HepG2 (cell line): ENCODE data around the gene THSD4. TPM values are rescaled to one million over a fixed set of nuclear protein-coding genes. Genes with fewer than 3 reads are reported as not detected.

Source experiments
- ARNT2 ChIP-seq: sonication (generic); formaldehyde crosslinking; IDR thresholded peaks from 2 replicates; pipeline ENCODE4 v1.8.0; 2022; ENCODE audit warnings: mild to moderate bottlenecking, low read depth, missing genetic modification reagents, moderate library complexity
- ARNTL ChIP-seq: sonication (generic); formaldehyde crosslinking; IDR thresholded peaks from 2 replicates; pipeline ENCODE4 v1.4.0; 2020; ENCODE audit warnings: mild to moderate bottlenecking, missing genetic modification reagents
- ATF7 ChIP-seq, 2 experiments: fragments of 450-650 bp in 1 of 2; sonication (generic) in 1 of 2; formaldehyde crosslinking in 1 of 2; IDR thresholded peaks; 2 replicates each; pipeline versions ENCODE4 v1.4.0 to v1.6.1; 2016 to 2020; ENCODE audit warnings: antibody characterized with exemption in 1 of 2, mild to moderate bottlenecking in 1 of 2, missing genetic modification reagents in 1 of 2
- CENPBD1 ChIP-seq: sonication (generic); formaldehyde crosslinking; IDR thresholded peaks from 2 replicates; pipeline ENCODE4 v1.8.0; 2022; ENCODE audit warnings: missing genetic modification reagents, low read depth, mild to moderate bottlenecking, borderline replicate concordance
- E2F5 ChIP-seq: sonication (generic); formaldehyde crosslinking; conservative IDR thresholded peaks from 2 replicates; pipeline ENCODE4 v1.4.0; 2020; ENCODE audit warnings: missing genetic modification reagents
- HINFP ChIP-seq: sonication (generic); formaldehyde crosslinking; IDR thresholded peaks from 2 replicates; pipeline ENCODE4 v1.4.0; 2020; ENCODE audit warnings: low read depth, mild to moderate bottlenecking, missing genetic modification reagents
- MAF1 ChIP-seq: sonication (generic); formaldehyde crosslinking; IDR thresholded peaks from 2 replicates; pipeline ENCODE4 v1.5.0; 2020; ENCODE audit warnings: missing genetic modification reagents, borderline replicate concordance
- MLLT10 ChIP-seq: sonication (generic); formaldehyde crosslinking; IDR thresholded peaks from 2 replicates; pipeline ENCODE4 v1.4.0; 2020; ENCODE audit warnings: missing genetic modification reagents
- NFRKB ChIP-seq: fragments of 450-650 bp; IDR thresholded peaks from 2 replicates; pipeline ENCODE4 v1.6.1; 2017
- NR0B2 ChIP-seq: sonication (generic); formaldehyde crosslinking; IDR thresholded peaks from 2 replicates; pipeline ENCODE4 v1.4.0; 2020; ENCODE audit warnings: mild to moderate bottlenecking, missing genetic modification reagents
- REST ChIP-seq, 2 experiments: IDR thresholded peaks; 2 replicates each; pipeline ENCODE4 v1.6.1; 2011 to 2012; ENCODE audit warnings: low read length in 2 of 2, borderline replicate concordance in 1 of 2, low read depth in 1 of 2, mild to moderate bottlenecking in 1 of 2, moderate library complexity in 1 of 2
- SALL2 ChIP-seq: sonication (generic); formaldehyde crosslinking; IDR thresholded peaks from 2 replicates; pipeline ENCODE4 v1.8.1; 2023; ENCODE audit warnings: mild to moderate bottlenecking, missing genetic modification reagents, inconsistent platforms
- SMARCE1 ChIP-seq: fragments of 450-650 bp; IDR thresholded peaks from 2 replicates; pipeline ENCODE4 v1.6.1; 2017; ENCODE audit warnings: borderline replicate concordance
- SNAI1 ChIP-seq: sonication (generic); formaldehyde crosslinking; IDR thresholded peaks from 2 replicates; pipeline ENCODE4 v1.5.0; 2020; ENCODE audit warnings: mild to moderate bottlenecking, missing genetic modification reagents, borderline replicate concordance
- ZGPAT ChIP-seq: IDR thresholded peaks from 2 replicates; pipeline ENCODE4 v1.6.1; 2016; ENCODE audit warnings: mild to moderate bottlenecking
- ZNF326 ChIP-seq: sonication (generic); formaldehyde crosslinking; IDR thresholded peaks from 2 replicates; pipeline ENCODE4 v1.4.0; 2020; ENCODE audit warnings: missing genetic modification reagents, borderline replicate concordance
- ZNF350 ChIP-seq: sonication (generic); formaldehyde crosslinking; IDR thresholded peaks from 2 replicates; pipeline ENCODE4 v1.4.0; 2020; ENCODE audit warnings: mild to moderate bottlenecking, low read depth, missing genetic modification reagents, borderline replicate concordance
- ZNF484 ChIP-seq: sonication (generic); formaldehyde crosslinking; IDR thresholded peaks from 2 replicates; pipeline ENCODE4 v1.5.1; 2020; ENCODE audit warnings: mild to moderate bottlenecking, low read depth, missing genetic modification reagents, borderline replicate concordance
- ZSCAN25 ChIP-seq: sonication (generic); formaldehyde crosslinking; IDR thresholded peaks from 2 replicates; pipeline ENCODE4 v1.8.0; 2022; ENCODE audit warnings: mild to moderate bottlenecking, missing genetic modification reagents
- ZSCAN9 ChIP-seq: IDR thresholded peaks from 2 replicates; pipeline ENCODE4 v1.6.1; 2016; ENCODE audit warnings: borderline replicate concordance
- polyA plus RNA-seq, 8 experiments: library from polyadenylated mRNA; depleted of rRNA in 3 of 8; stranded (reverse) in 7 of 8; unstranded in 1 of 8; fragments of >200 nt; fragmentation: Illumina TruSeq in 4 of 8; extraction: Trizol in 4 of 8; gene quantifications; 2 replicates each; pipeline versions ENCODE4 v1.2.1 to v1.2.3, GENCODE V29; 2011 to 2016; ENCODE audit warnings: low read depth in 4 of 8, missing spikeins in 1 of 8, mixed read lengths in 1 of 8; ENCODE audit not compliant: insufficient read depth in 1 of 8
- total RNA-seq, 5 experiments: library from RNA; depleted of rRNA; stranded (reverse); fragments of >200 nt; fragmentation: Illumina TruSeq; extraction: Trizol; gene quantifications; 2 replicates each; pipeline ENCODE4 v1.2.3, GENCODE V29; 2016; ENCODE audit warnings: low read depth in 1 of 5

The THSD4 gene
- total and polyA plus RNA-seq, 2 of the 13 experiments (the other 11 are each of a cell fraction or from before 2014, with no cell fraction given): 0.07 to 0.21 TPM

- no peak for TF ChIP-seq E2F5
- no peak for TF ChIP-seq SMARCE1
- no peak for TF ChIP-seq NR0B2
- no peak for TF ChIP-seq REST (IDR thresholded peaks at IDR 0.05; ENCODE audit: borderline replicate concordance in 1 of 2, low read depth in 1 of 2, low read length in 2 of 2)
- TF ChIP-seq SNAI1 (CRISPR knock-in tag): no peak
- TF ChIP-seq ARNT2 (CRISPR knock-in tag): no peak
- TF ChIP-seq MLLT10 (CRISPR knock-in tag): no peak
- no peak for TF ChIP-seq CENPBD1 (CRISPR knock-in tag)
- no peak for TF ChIP-seq ZNF484 (CRISPR knock-in tag)
- TF ChIP-seq NFRKB: no peak
- TF ChIP-seq ZGPAT (CRISPR knock-in tag): peak; percentile 71; the same call in 1 of the 2 replicates
- peak; percentile 84 for TF ChIP-seq ATF7 (IDR thresholded peaks at IDR 0.05)
- TF ChIP-seq ATF7 (CRISPR knock-in tag; IDR thresholded peaks at IDR 0.05): no peak
- TF ChIP-seq ARNTL: no peak
- no peak for TF ChIP-seq HINFP (CRISPR knock-in tag)
- no peak for TF ChIP-seq ZNF326 (CRISPR knock-in tag)
- TF ChIP-seq ZSCAN25 (CRISPR knock-in tag): no peak
- no peak for TF ChIP-seq ZSCAN9 (CRISPR knock-in tag)
- no peak for TF ChIP-seq ZNF350 (CRISPR knock-in tag)
- TF ChIP-seq MAF1 (CRISPR knock-in tag): no peak
- no peak for TF ChIP-seq SALL2 (CRISPR knock-in tag)
These were observed 632.1 kb downstream of the THSD4 start (continued) for GRCh38 chr15:71747128-71748083.
